Endometrial microvascular endothelial cells (primary cell): Measurements from ENCODE around the gene KRT16. TPM values are rescaled to one million over a fixed set of nuclear protein-coding genes. Genes with fewer than 3 reads are reported as not detected.
"Not testable (repeated sequence)": the region's sequence is repeated elsewhere in the genome, so short reads cannot be mapped to it uniquely, and the experiment has no call there.

ENCODE experiments used
- in situ Hi-C: cut with HindIII; loops from 2 replicates; pipeline ENCODE4 v1.10.0; 2017; ENCODE audit warnings: low sequenced_read_pairs, low pct_unique_long_range_greater_than_20kb; ENCODE audit errors: inconsistent ontology term
- total RNA-seq: library from RNA; depleted of rRNA; stranded (reverse); fragments of >200 nt; gene quantifications from one replicate; pipeline ENCODE4 v1.2.3, GENCODE V29; 2015; ENCODE audit errors: inconsistent ontology term

Gene KRT16
- not detected for total RNA-seq

- in situ Hi-C loops, result not testable (repeated sequence)
These were observed at the start of gene KRT16 for GRCh38 chr17:41612376-41613160. Gene KRT16 (minus strand): TSS chr17:41612767. CDS start chr17:41612688, 79 bp downstream.

- in situ Hi-C loops, result no loop called here
These were observed 47.7 kb upstream of the KRT16 start for GRCh38 chr17:41660221-41660711.

GRCh38 chr17:41659427-41660212 is 47.1 kb upstream of the KRT16 start:
- in situ Hi-C loops, result no loop called here

- in situ Hi-C loops, result no loop called here
These were observed 46.3 kb upstream of the KRT16 start for GRCh38 chr17:41658846-41659245.

- in situ Hi-C loops, result no loop called here
These were observed 45.4 kb upstream of the KRT16 start for GRCh38 chr17:41657936-41658335.

- in situ Hi-C loops, result no loop called here
These were observed 44.7 kb upstream of the KRT16 start for GRCh38 chr17:41657176-41657754.

GRCh38 chr17:41656249-41657023 is 43.9 kb upstream of the KRT16 start:
- in situ Hi-C loops, result no loop called here

GRCh38 chr17:41655611-41656111 is 43.1 kb upstream of the KRT16 start:
- in situ Hi-C loops, result no loop called here

- in situ Hi-C loops, result no loop called here
These were observed 42.4 kb upstream of the KRT16 start for GRCh38 chr17:41654678-41655607.

- in situ Hi-C loops, result no loop called here
These were observed 41.5 kb upstream of the KRT16 start for GRCh38 chr17:41653892-41654677.

GRCh38 chr17:41653421-41653820 is 40.9 kb upstream of the KRT16 start:
- in situ Hi-C loops, result no loop called here

- in situ Hi-C loops, result no loop called here
These were observed 39.9 kb upstream of the KRT16 start for GRCh38 chr17:41652461-41652970.

- in situ Hi-C loops, result no loop called here
These were observed 39.3 kb upstream of the KRT16 start for GRCh38 chr17:41651625-41652460.

- in situ Hi-C loops, result no loop called here
These were observed 38.4 kb upstream of the KRT16 start for GRCh38 chr17:41650794-41651624.

GRCh38 chr17:41649923-41650519 is 37.5 kb upstream of the KRT16 start:
- in situ Hi-C loops, result no loop called here
